Aorta (tissue), 5 donors: ENCODE data around the gene COL26A1. TPM values are rescaled to one million over a fixed set of nuclear protein-coding genes. Genes with fewer than 3 reads are reported as not detected.

Source experiments
- ATAC-seq: fragments of 200-7000 bp; cut with Tn5 transposase; one replicate; pipeline ENCODE4 v1.9.1; 2022; ENCODE audit warnings: moderate library complexity; ENCODE audit not compliant: low FRiP score
- DNase-seq, 2 donors: peaks; one replicate each; pipeline ENCODE4 v3.0.0-alpha.2; 2020
- H3K27ac ChIP-seq, 2 donors: one replicate each; pipeline ENCODE4 v1.5.1; 2013; ENCODE audit warnings: low read length in 2 of 2, mild to moderate bottlenecking in 2 of 2, moderate library complexity in 2 of 2, control low read depth in 1 of 2, inconsistent platforms in 1 of 2, low read depth in 1 of 2
- H3K27me3 ChIP-seq, 2 donors: one replicate each; pipeline ENCODE4 v1.6.1; 2013; ENCODE audit warnings: control low read depth in 1 of 2, low read length in 1 of 2, mild to moderate bottlenecking in 1 of 2, moderate library complexity in 1 of 2; ENCODE audit not compliant: insufficient read depth in 2 of 2, control insufficient read depth in 1 of 2
- H3K36me3 ChIP-seq, 2 donors: one replicate each; pipeline ENCODE4 v1.6.1; 2013; ENCODE audit warnings: control low read depth in 1 of 2, low read length in 1 of 2, mild to moderate bottlenecking in 1 of 2; ENCODE audit not compliant: insufficient read depth in 2 of 2, control insufficient read depth in 1 of 2
- H3K4me1 ChIP-seq, 2 donors: one replicate each; pipeline ENCODE4 v1.6.1; 2013; ENCODE audit warnings: low read length in 2 of 2, control low read depth in 1 of 2, mild to moderate bottlenecking in 1 of 2, moderate library complexity in 1 of 2; ENCODE audit not compliant: insufficient read depth in 2 of 2, control insufficient read depth in 1 of 2
- H3K4me3 ChIP-seq, 2 donors: one replicate each; pipeline ENCODE4 v1.5.1; 2013; ENCODE audit warnings: low read length in 2 of 2, control low read depth in 1 of 2, mild to moderate bottlenecking in 1 of 2
- H3K9me3 ChIP-seq: one replicate; pipeline ENCODE4 v1.6.1; 2013; ENCODE audit warnings: mild to moderate bottlenecking, low read length; ENCODE audit not compliant: control insufficient read depth
- WGBS, 2 donors: extraction: QIAGEN DNeasy Blood & Tissue Kit; methylation state at CpG; one replicate each; pipeline ENCODE4 v1.1.7; 2013; 5-methylcytosine and 5-hydroxymethylcytosine counted together
- intact Hi-C, 2 donors: fragments of 100-400 bp; cut with DNase I; formaldehyde crosslinking; loops; one replicate each; pipeline versions ENCODE4 v1.14.2 to v1.15.0; 2022
- polyA plus RNA-seq, 2 donors: library from polyadenylated mRNA; stranded (reverse); fragments of 200-250 nt; gene quantifications; one replicate each; pipeline ENCODE4 v1.2.3, GENCODE V29; 2013
- total RNA-seq, 2 donors: library from RNA; stranded (reverse); fragmentation: NEBNext Ultra II Directional; extraction: Animal tissue kit (Norgen Biotek cat#: 25700); gene quantifications; one replicate each; pipeline ENCODE4 v1.2.1, GENCODE V29; 2021
- donor health status: healthy with polysubstance abuse.
- donor health status: Bipolar disorder and iron deficiency.
- donor health status: DM: no; HTN: no; CAD: no.
- donor health status: DM: no; HTN: no; CAD: no.
- donor health status: DM: yes; HTN: yes; CAD: no.

COL26A1 gene
- total and polyA plus RNA-seq, 4 donors: not detected

- Histone ChIP-seq H3K4me3 (no peak overlapping the region), H3K27ac (no peak overlapping the region), H3K27me3 (no peaks in the 10 kb centered on the region), H3K9me3 (peaks cover 2% of the 10 kb centered on the region), H3K4me1 (no peaks in the 10 kb centered on the region), H3K36me3 (no peaks in the 10 kb centered on the region)
- intact Hi-C loops: loop anchor here in 1 of 2 donors (10.0 kb wide), 1 partner anchor 666 kb away; no protein-coding TSS in a partner anchor
- 90 to 94% methylated on average over 9 of the region's 9 CpGs for WGBS, 2 donors
- DNase-seq: no peak
- no peak for ATAC-seq
Measured at GRCh38 chr7:101588131-101588935, 225.7 kb downstream of the COL26A1 start.

DNA sequence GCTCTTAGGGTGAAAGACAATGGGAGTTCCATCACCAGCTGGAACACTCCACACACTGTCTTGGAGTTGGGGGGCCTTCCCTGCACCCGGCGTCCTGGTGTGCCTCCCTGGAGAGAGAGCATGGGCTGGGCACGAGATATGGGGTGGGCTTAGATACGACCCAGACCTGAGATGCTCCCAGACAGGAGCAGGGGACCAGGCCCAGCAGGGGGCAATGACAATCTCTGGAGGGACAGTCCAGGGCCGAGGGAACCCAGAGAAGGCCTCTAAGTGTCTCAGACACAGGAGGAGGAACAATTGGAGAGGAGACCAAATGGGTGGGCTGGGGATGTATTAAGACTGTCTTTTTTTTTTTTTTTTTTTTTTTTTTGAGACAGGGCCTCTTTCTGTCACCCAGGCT lies 226.4 kb downstream of the COL26A1 start:
- Histone ChIP-seq H3K4me1 (no peaks in the 10 kb centered on the region), H3K27ac (no peak overlapping the region), H3K4me3 (no peak overlapping the region), H3K9me3 (no peaks in the 10 kb centered on the region), H3K36me3 (no peaks in the 10 kb centered on the region), H3K27me3 (no peaks in the 10 kb centered on the region)
- intact Hi-C loops: loop anchor here in 1 of 2 donors (10.0 kb wide), 1 partner anchor 666 kb away; no protein-coding TSS in a partner anchor
- no peak for ATAC-seq
- DNase-seq: no peak
- 96 to 99% methylated on average over 5 of the region's 5 CpGs for WGBS, 2 donors

DNA sequence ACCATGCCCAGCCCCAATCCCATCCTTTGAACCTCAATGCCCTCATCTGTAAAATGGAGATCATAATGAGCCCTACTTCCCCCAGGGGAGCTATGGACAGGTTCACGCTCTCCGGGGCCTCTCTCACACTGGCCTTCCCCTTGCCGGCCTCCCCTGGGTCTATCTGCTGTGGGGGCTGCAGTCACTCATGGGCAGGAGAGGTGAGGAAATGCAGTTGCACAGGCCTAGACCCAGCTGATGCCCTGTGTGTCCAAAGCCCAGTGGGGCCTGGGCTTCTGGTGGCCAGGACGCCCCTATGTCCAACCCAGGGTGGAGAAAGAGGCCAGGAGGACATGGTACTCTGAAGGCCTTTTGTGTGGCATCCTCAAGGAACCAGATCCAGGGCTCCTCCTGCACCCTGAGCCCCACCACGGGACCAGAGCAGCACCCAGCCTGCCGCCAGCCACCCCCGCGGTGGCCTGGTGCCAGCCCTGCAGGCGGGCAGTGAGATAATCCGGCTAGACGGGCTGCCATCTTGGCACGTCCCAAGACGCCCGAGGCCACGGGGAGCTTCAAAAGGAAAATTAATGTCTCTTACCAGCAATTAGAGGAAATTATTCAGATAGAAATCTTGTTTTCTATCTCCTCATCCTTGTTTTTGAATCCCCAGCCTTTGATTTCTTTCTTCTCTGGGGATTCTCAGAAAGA lies 227.4 kb downstream of the COL26A1 start:
- ATAC-seq: no peak
- no peak for DNase-seq
- WGBS, 2 donors: 52 to 59% methylated on average over 15 of the region's 15 CpGs

GRCh38 chr7:101590663-101591435 lies 228.2 kb downstream of the COL26A1 start:
- 90 to 91% methylated on average over 18 of the region's 18 CpGs for WGBS, 2 donors
- no peak for ATAC-seq
- H3K36me3 ChIP-seq: no peaks in the 10 kb centered on the region
- intact Hi-C loops: no loop called here
- no peaks in the 10 kb centered on the region for H3K4me1 ChIP-seq
- DNase-seq: no peak
- H3K27ac ChIP-seq: no peak overlapping the region
- no peaks in the 10 kb centered on the region for H3K27me3 ChIP-seq
- H3K4me3 ChIP-seq: no peak overlapping the region
- H3K9me3 ChIP-seq: no peaks in the 10 kb centered on the region

More for the DNA sequence above, 227.4 kb downstream of the COL26A1 start:
- intact Hi-C loops: loop anchor here in 1 of 2 donors (10.0 kb wide), 1 partner anchor 665 kb away; no protein-coding TSS in a partner anchor
- no peak overlapping the region for H3K27ac ChIP-seq
- no peaks in the 10 kb centered on the region for H3K27me3 ChIP-seq
- H3K9me3 ChIP-seq: no peaks in the 10 kb centered on the region
- H3K4me3 ChIP-seq: no peak overlapping the region
- H3K4me1 ChIP-seq: no peaks in the 10 kb centered on the region
- no peaks in the 10 kb centered on the region for H3K36me3 ChIP-seq

- intact Hi-C loops: no loop called here
- ATAC-seq: no peak
- H3K36me3 ChIP-seq: no peaks in the 10 kb centered on the region
- whole genome bisulfite sequencing, 2 donors: 94 to 97% methylated on average over 2 of the region's 2 CpGs
- no peak overlapping the region for H3K4me3 ChIP-seq
- no peak overlapping the region for H3K27ac ChIP-seq
- H3K4me1 ChIP-seq: no peaks in the 10 kb centered on the region
- H3K27me3 ChIP-seq: no peaks in the 10 kb centered on the region
- H3K9me3 ChIP-seq: peaks cover 2% of the 10 kb centered on the region
- DNase-seq: no peak
Measured at GRCh38 chr7:101591504-101591903, 228.8 kb downstream of the COL26A1 start.

- intact Hi-C loops: no loop called here
- Histone ChIP-seq H3K4me3 (no peak overlapping the region), H3K27me3 (no peaks in the 10 kb centered on the region), H3K4me1 (no peaks in the 10 kb centered on the region), H3K36me3 (no peaks in the 10 kb centered on the region), H3K9me3 (peaks cover 2% of the 10 kb centered on the region), H3K27ac (no peak overlapping the region)
- ATAC-seq (no peak), DNase-seq (no peak)
- WGBS, 2 donors: 90 to 92% methylated on average over 6 of the region's 6 CpGs
Measured at GRCh38 chr7:101593556-101593955, 230.9 kb downstream of the COL26A1 start.

DNA sequence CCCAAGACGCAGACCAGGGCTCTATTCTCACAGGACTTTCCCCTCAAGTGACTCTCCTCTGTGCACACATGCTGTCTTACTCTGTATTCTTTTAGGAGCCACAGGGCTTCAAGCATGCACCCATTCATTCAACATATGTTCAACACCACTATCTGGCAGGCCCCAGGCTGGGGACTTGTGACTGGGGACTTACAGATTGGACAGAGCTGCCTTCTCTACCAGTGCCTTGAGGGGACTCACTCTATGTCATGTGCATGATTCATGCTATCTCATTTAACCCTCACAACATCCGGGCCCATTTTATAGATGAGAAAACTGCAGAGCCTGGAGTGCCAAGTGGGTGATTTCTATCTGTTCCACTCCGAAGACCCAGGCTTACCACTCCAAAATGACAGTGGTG lies 232.1 kb downstream of the COL26A1 start:
- no peak overlapping the region for H3K4me3 ChIP-seq
- intact Hi-C loops: no loop called here
- no peaks in the 10 kb centered on the region for H3K27me3 ChIP-seq
- no peaks in the 10 kb centered on the region for H3K36me3 ChIP-seq
- WGBS, 2 donors: 90 to 92% methylated on average over 3 of the region's 3 CpGs
- ATAC-seq (no peak), DNase-seq (no peak)
- H3K9me3 ChIP-seq: peaks cover 2% of the 10 kb centered on the region
- no peaks in the 10 kb centered on the region for H3K4me1 ChIP-seq
- no peak overlapping the region for H3K27ac ChIP-seq

- Histone ChIP-seq H3K36me3 (no peaks in the 10 kb centered on the region), H3K4me3 (no peak overlapping the region), H3K27ac (no peak overlapping the region), H3K9me3 (peaks cover 2% of the 10 kb centered on the region), H3K4me1 (no peaks in the 10 kb centered on the region), H3K27me3 (no peaks in the 10 kb centered on the region)
- DNase-seq (no peak), ATAC-seq (no peak)
- 95 to 98% methylated on average over 1 of the region's 1 CpG for WGBS, 2 donors
- intact Hi-C loops: no loop called here
Measured at GRCh38 chr7:101595246-101595645, 232.6 kb downstream of the COL26A1 start.
